Left lung (tissue), 10 donors: Measurements from ENCODE around the gene PAPLN. TPM values are rescaled to one million over a fixed set of nuclear protein-coding genes. Genes with fewer than 3 reads are reported as not detected.

Experiments used
- ATAC-seq: fragments of 200-7000 bp; cut with Tn5 transposase; one replicate; pipeline ENCODE4 v1.9.1; 2020; ENCODE audit warnings: moderate library complexity
- DNase-seq, 4 donors: peaks; one replicate each; pipeline ENCODE4 v3.0.0-alpha.2; 2013 to 2020
- H3K27ac ChIP-seq, 2 donors: fragments of 200-600 bp; sonication (generic) in 1 of 2; one replicate each; pipeline versions ENCODE4 v1.5.0 to v1.8.0; 2020 to 2021
- H3K27me3 ChIP-seq, 2 donors: fragments of 200-600 bp; sonication (generic) in 1 of 2; one replicate each; pipeline versions ENCODE4 v1.5.0 to v1.8.0; 2020 to 2021
- H3K36me3 ChIP-seq, 2 donors: fragments of 200-600 bp; sonication (generic) in 1 of 2; one replicate each; pipeline versions ENCODE4 v1.5.0 to v1.8.0; 2020 to 2021
- H3K4me1 ChIP-seq, 2 donors: fragments of 200-600 bp; one replicate each; pipeline ENCODE4 v1.8.0; 2021
- H3K4me3 ChIP-seq, 2 donors: fragments of 200-600 bp; sonication (generic) in 1 of 2; one replicate each; pipeline versions ENCODE4 v1.5.0 to v1.8.0; 2020 to 2021; ENCODE audit warnings: mild to moderate bottlenecking in 1 of 2
- H3K9me3 ChIP-seq, 2 donors: fragments of 200-600 bp; sonication (generic) in 1 of 2; one replicate each; pipeline versions ENCODE4 v1.5.0 to v1.8.0; 2020 to 2021
- CTCF ChIP-seq, 2 donors: fragments of 200-600 bp; sonication (generic) in 1 of 2; IDR thresholded peaks; one replicate each; pipeline versions ENCODE4 v1.5.0 to v1.8.0; 2021; ENCODE audit warnings: antibody characterized with exemption in 2 of 2
- intact Hi-C, 2 donors: fragments of 100-400 bp; cut with DNase I; formaldehyde crosslinking; loops; one replicate each; pipeline versions ENCODE4 v1.11.2 to v1.14.2; 2022
- polyA plus RNA-seq, 6 donors: library from polyadenylated mRNA; unstranded; fragments of 120-200 nt; gene quantifications; one replicate each; pipeline ENCODE4 v1.2.1, GENCODE V29; 2013; ENCODE audit not compliant: insufficient read length in 6 of 6
- total RNA-seq, 2 donors: library from RNA; stranded (reverse); fragmentation: NEBNext Ultra II Directional; extraction: Animal tissue kit (Norgen Biotek cat#: 25700); gene quantifications; one replicate each; pipeline ENCODE4 v1.2.1, GENCODE V29; 2021
- donor health status: DM: no; HTN: yes; CAD: no.
- donor health status: DM: no; HTN: no; CAD: no.

Gene PAPLN
- total and polyA plus RNA-seq, 8 donors, result 7.9 to 21.0 (median 10.6) TPM

GRCh38 chr14:73233564-73233963 lies 3.7 kb upstream of the PAPLN start:
- ATAC-seq (no peak), DNase-seq (no peak)
- Histone ChIP-seq H3K4me3 (no peak overlapping the region), H3K27me3 (peaks cover 11 to 56% of the 10 kb centered on the region in 2 donors), H3K36me3 (peaks cover 0 to 8% of the 10 kb centered on the region in 2 donors), H3K9me3 (no peaks in the 10 kb centered on the region), H3K4me1 (peaks cover 22 to 44% of the 10 kb centered on the region in 2 donors), H3K27ac (no peak overlapping the region)
- intact Hi-C loops, result no loop called here
- no peak for TF ChIP-seq CTCF (IDR thresholded peaks at IDR 0.05)

DNA sequence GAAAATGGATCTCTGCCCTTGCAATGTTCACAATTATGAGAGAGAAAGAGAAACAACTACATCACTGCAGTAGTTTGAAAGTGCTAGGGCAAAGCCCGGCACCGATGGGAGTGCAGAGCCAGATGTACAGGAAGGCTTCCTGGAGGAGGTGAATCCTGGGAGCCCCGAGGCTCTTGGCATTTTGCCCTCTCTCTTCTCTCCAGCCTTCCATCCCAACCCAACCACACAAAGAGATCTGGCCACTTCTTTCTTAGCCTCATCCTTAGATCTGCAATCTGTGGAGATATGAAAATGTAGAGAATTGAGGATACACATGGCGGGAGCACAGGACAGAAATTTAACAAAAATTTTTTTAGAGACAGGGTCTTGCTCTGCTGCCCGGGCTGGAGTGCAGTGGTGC lies 3.3 kb upstream of the PAPLN start:
- Histone ChIP-seq H3K9me3 (no peaks in the 10 kb centered on the region), H3K27ac (no peak overlapping the region), H3K27me3 (peaks cover 11 to 61% of the 10 kb centered on the region in 2 donors), H3K4me3 (no peak overlapping the region), H3K36me3 (peaks cover 0 to 4% of the 10 kb centered on the region in 2 donors), H3K4me1 (peaks cover 27 to 44% of the 10 kb centered on the region in 2 donors)
- no peak for ATAC-seq
- TF ChIP-seq CTCF (IDR thresholded peaks at IDR 0.05), result no peak
- intact Hi-C loops, result no loop called here
- no peak for DNase-seq

- Histone ChIP-seq H3K4me3 (no peak overlapping the region), H3K27ac (no peak overlapping the region), H3K36me3 (no peaks in the 10 kb centered on the region), H3K9me3 (no peaks in the 10 kb centered on the region), H3K27me3 (peaks cover 13 to 69% of the 10 kb centered on the region in 2 donors), H3K4me1 (peaks cover 34 to 49% of the 10 kb centered on the region in 2 donors)
- ATAC-seq (no peak), DNase-seq (no peak)
- intact Hi-C loops, result no loop called here
- TF ChIP-seq CTCF (IDR thresholded peaks at IDR 0.05), result no peak
Observed at GRCh38 chr14:73234586-73235394, 2.5 kb upstream of the PAPLN start.

DNA sequence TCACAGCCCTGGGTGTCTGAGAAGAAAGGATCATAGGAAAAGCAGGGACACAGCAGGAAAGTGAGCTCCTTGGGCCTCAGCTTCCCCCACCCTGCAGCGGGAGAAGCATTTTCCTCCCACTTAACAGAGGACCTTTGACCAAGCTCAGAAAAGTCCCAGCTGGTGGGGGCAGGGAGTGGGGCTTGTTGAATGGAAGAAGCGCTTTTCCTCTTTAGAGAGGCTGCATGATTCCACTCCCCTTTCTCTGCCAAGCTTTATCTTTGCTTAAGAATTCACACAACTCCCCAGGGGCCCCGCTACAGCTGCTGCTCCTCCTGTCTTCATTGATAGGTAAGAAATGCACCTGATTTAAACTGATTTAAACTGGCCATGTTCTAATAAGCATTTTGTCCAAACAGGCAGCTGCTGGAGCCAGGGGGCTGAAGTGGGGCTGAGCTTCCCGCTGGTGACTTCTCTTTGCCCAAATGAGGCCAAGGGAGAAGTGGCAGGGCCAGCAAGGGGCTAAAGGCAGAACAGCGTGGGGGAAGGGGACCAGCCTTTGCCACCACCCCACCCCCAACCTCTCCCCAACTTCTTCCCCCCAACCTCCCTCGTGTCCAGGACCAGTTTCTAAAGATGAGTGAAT lies 1.7 kb upstream of the PAPLN start:
- Histone ChIP-seq H3K9me3 (no peaks in the 10 kb centered on the region), H3K36me3 (no peaks in the 10 kb centered on the region), H3K27me3 (peaks cover 16 to 77% of the 10 kb centered on the region in 2 donors), H3K4me1 (peaks cover 38 to 57% of the 10 kb centered on the region in 2 donors), H3K4me3 (no peak overlapping the region), H3K27ac (no peak overlapping the region)
- no peak for TF ChIP-seq CTCF (IDR thresholded peaks at IDR 0.05)
- peak in 1 of 4 donors; percentile 57 for DNase-seq
- no peak for ATAC-seq
- intact Hi-C loops, result no loop called here

- no peak overlapping the region for H3K4me3 ChIP-seq
- intact Hi-C loops, result no loop called here
- H3K9me3 ChIP-seq, result no peaks in the 10 kb centered on the region
- H3K27me3 ChIP-seq, result peaks cover 16 to 82% of the 10 kb centered on the region in 2 donors
- H3K4me1 ChIP-seq, result peaks cover 38 to 62% of the 10 kb centered on the region in 2 donors
- ATAC-seq (no peak), DNase-seq (no peak)
- no peaks in the 10 kb centered on the region for H3K36me3 ChIP-seq
- no peak for TF ChIP-seq CTCF (IDR thresholded peaks at IDR 0.05)
- no peak overlapping the region for H3K27ac ChIP-seq
Observed at GRCh38 chr14:73236157-73236556, 1.1 kb upstream of the PAPLN start.
